IMR-90 (cell line): ENCODE data around the gene BMP8A. TPM values are rescaled to one million over a fixed set of nuclear protein-coding genes. Genes with fewer than 3 reads are reported as not detected.

Experiments used
- ATAC-seq: fragments of 200-7000 bp; cut with Tn5 transposase; 2 replicates; pipeline ENCODE4 v1.9.1; 2020; ENCODE audit warnings: low read depth, mild to moderate bottlenecking, moderate library complexity
- BruUV-seq: library from RNA; stranded (reverse); fragments of 400-500 nt; replicated peaks from 2 replicates; lab custom pipeline; 2021; lab: Mats Ljungman, UMichigan
- CTCF ChIA-PET: fragments of 300-600 bp; formaldehyde crosslinking; extraction: SDS; loops from one replicate; lab custom pipeline; 2021; ENCODE audit warnings: antibody characterized with exemption; lab: Yijun Ruan, JAX
- POLR2A ChIA-PET: fragments of 300-600 bp; sonication (Branson Sonifier 250); formaldehyde crosslinking; loops from one replicate; lab custom pipeline; 2022; ENCODE audit warnings: antibody characterized with exemption; ENCODE audit not compliant: unreplicated experiment; lab: Charles Lee
- DNase-seq: peaks from one replicate; pipeline ENCODE4 v3.0.0; 2013
- H2AFZ ChIP-seq: replicated peaks from 2 replicates; pipeline ENCODE3; 2013; ENCODE audit warnings: low read length, mild to moderate bottlenecking; ENCODE audit not compliant: poor library complexity
- H2AK5ac ChIP-seq: 2 replicates; pipeline ENCODE4 v1.6.1; 2013; ENCODE audit warnings: low read depth, low read length, inconsistent platforms
- H2AK9ac ChIP-seq: replicated peaks from 2 replicates; pipeline ENCODE3; 2013; ENCODE audit warnings: mild to moderate bottlenecking, low read depth, low read length, moderate library complexity; ENCODE audit not compliant: poor library complexity
- H2BK120ac ChIP-seq: 2 replicates; pipeline ENCODE4 v1.6.1; 2013; ENCODE audit warnings: low read depth, low read length, inconsistent platforms
- H2BK15ac ChIP-seq: 3 replicates; pipeline ENCODE4 v1.6.1; 2013; ENCODE audit warnings: low read depth, low read length, inconsistent platforms
- H2BK20ac ChIP-seq: 2 replicates; pipeline ENCODE4 v1.6.1; 2013; ENCODE audit warnings: low read depth, mild to moderate bottlenecking, inconsistent platforms, low read length, moderate library complexity
- H2BK5ac ChIP-seq: 2 replicates; pipeline ENCODE4 v1.6.1; 2013; ENCODE audit warnings: mild to moderate bottlenecking, low read depth, low read length, inconsistent platforms; ENCODE audit not compliant: poor library complexity, severe bottlenecking
- H3K14ac ChIP-seq: replicated peaks from 2 replicates; pipeline ENCODE4 v1.6.1; 2013; ENCODE audit warnings: low read depth, low read length, inconsistent platforms
- H3K18ac ChIP-seq: 2 replicates; pipeline ENCODE4 v1.6.1; 2013; ENCODE audit warnings: low read depth, low read length, control low read depth
- H3K23ac ChIP-seq: 2 replicates; pipeline ENCODE4 v1.6.1; 2013; ENCODE audit warnings: low read depth, low read length, inconsistent platforms
- H3K27ac ChIP-seq: 2 replicates; pipeline ENCODE4 v1.5.1; 2013; ENCODE audit warnings: mild to moderate bottlenecking, control low read depth, low read length; ENCODE audit not compliant: insufficient read depth
- H3K27me3 ChIP-seq: 2 replicates; pipeline ENCODE4 v1.6.1; 2013; ENCODE audit warnings: low read length; ENCODE audit not compliant: control insufficient read depth, insufficient read depth
- H3K36me3 ChIP-seq: 2 replicates; pipeline ENCODE4 v1.6.1; 2013; ENCODE audit warnings: low read length, mixed read lengths; ENCODE audit not compliant: control insufficient read depth, insufficient read depth
- H3K4ac ChIP-seq: 2 replicates; pipeline ENCODE4 v1.6.1; 2013; ENCODE audit warnings: low read depth, low read length, inconsistent platforms
- H3K4me1 ChIP-seq: 2 replicates; pipeline ENCODE4 v1.6.1; 2013; ENCODE audit warnings: low read length, mixed read lengths; ENCODE audit not compliant: control insufficient read depth, insufficient read depth
- H3K4me2 ChIP-seq: 2 replicates; pipeline ENCODE4 v1.6.1; 2013; ENCODE audit warnings: low read depth, mild to moderate bottlenecking, control low read depth, low read length, moderate library complexity
- H3K4me3 ChIP-seq: 2 replicates; pipeline ENCODE4 v1.5.1; 2013; ENCODE audit warnings: low read depth, mild to moderate bottlenecking, control low read depth, low read length, moderate library complexity; ENCODE audit not compliant: insufficient read depth
- H3K56ac ChIP-seq: 2 replicates; pipeline ENCODE4 v1.6.1; 2013; ENCODE audit warnings: low read length, inconsistent platforms; ENCODE audit not compliant: insufficient read depth; ENCODE audit errors: extremely low read depth
- H3K79me1 ChIP-seq, 2 experiments: 2 replicates each; pipeline ENCODE4 v1.6.1; 2013; ENCODE audit warnings: low read length in 2 of 2, inconsistent platforms in 1 of 2, low read depth in 1 of 2
- H3K9ac ChIP-seq: 2 replicates; pipeline ENCODE4 v1.6.1; 2013; ENCODE audit warnings: low read depth, low read length, control low read depth
- H3K9me1 ChIP-seq: 2 replicates; pipeline ENCODE4 v1.6.1; 2013; ENCODE audit warnings: low read length, inconsistent platforms; ENCODE audit not compliant: insufficient read depth
- H3K9me3 ChIP-seq: 2 replicates; pipeline ENCODE4 v1.6.1; 2013; ENCODE audit warnings: low read length; ENCODE audit not compliant: control insufficient read depth, insufficient read depth
- H4K20me1 ChIP-seq: 2 replicates; pipeline ENCODE4 v1.6.1; 2013; ENCODE audit warnings: low read length, inconsistent platforms; ENCODE audit not compliant: insufficient read depth
- H4K5ac ChIP-seq: 2 replicates; pipeline ENCODE4 v1.6.1; 2013; ENCODE audit warnings: mild to moderate bottlenecking, low read depth, low read length, control low read depth
- H4K8ac ChIP-seq, 2 experiments: 2 replicates each; pipeline ENCODE4 v1.6.1; 2013; ENCODE audit warnings: low read depth in 2 of 2, low read length in 2 of 2, control low read depth in 1 of 2, inconsistent platforms in 1 of 2
- H4K91ac ChIP-seq: 2 replicates; pipeline ENCODE4 v1.6.1; 2013; ENCODE audit warnings: low read depth, low read length, inconsistent platforms; ENCODE audit not compliant: insufficient read depth
- CTCF ChIP-seq: conservative IDR thresholded peaks from 2 replicates; pipeline ENCODE4 v1.5.1; 2012; ENCODE audit warnings: mild to moderate bottlenecking, low read depth, low read length, improper control_type of control experiment
- POLR2A ChIP-seq: IDR thresholded peaks from 2 replicates; pipeline ENCODE4 v1.6.1; 2012; ENCODE audit warnings: mild to moderate bottlenecking, low read depth, low read length
- WGBS, 2 experiments: methylation state at CpG; one replicate each; pipeline versions ENCODE4 v1.1.5 to v1.1.7; 2013; ENCODE audit warnings: missing lambda C conversion rate in 2 of 2; ENCODE audit not compliant: insufficient read length in 1 of 2; ENCODE audit errors: extremely low coverage in 2 of 2; 5-methylcytosine and 5-hydroxymethylcytosine counted together
- dilution Hi-C: fragments of 300-500 bp; cut with HindIII; formaldehyde crosslinking; loops from one replicate; pipeline ENCODE4 v1.14.3; 2018; ENCODE audit warnings: low sequenced_read_pairs; ENCODE audit not compliant: unreplicated experiment
- in situ Hi-C: fragments of 300-500 bp; cut with MboI; formaldehyde crosslinking; loops from 3 replicates; pipeline ENCODE4 v1.14.3; 2019; ENCODE audit warnings: low sequenced_read_pairs, inconsistent platforms, mixed read lengths
- intact Hi-C: fragments of 100-400 bp; cut with micrococcal nuclease; formaldehyde crosslinking; loops from 2 replicates; pipeline ENCODE4 v1.10.0; 2022
- polyA plus RNA-seq, 3 experiments: library from polyadenylated mRNA; depleted of rRNA; stranded (reverse); fragments of >200 nt; gene quantifications; 2 replicates each; pipeline ENCODE4 v1.2.3, GENCODE V29; 2012; ENCODE audit warnings: low replicate concordance in 1 of 3
- total RNA-seq: library from RNA; depleted of rRNA; stranded (reverse); fragments of >200 nt; gene quantifications from 2 replicates; pipeline ENCODE4 v1.2.3, GENCODE V29; 2012

The BMP8A gene
- total and polyA plus RNA-seq, 2 of the 4 experiments (the other 2 are of a cell fraction) = not detected

- ATAC-seq (no peak), DNase-seq (no peak)
- Histone ChIP-seq H2AK5ac (no peak overlapping the region), H2AK9ac (no peak overlapping the region), H3K79me1 (peaks cover 44 to 64% of the 10 kb centered on the region in 2 experiments), H3K4me3 (no peak overlapping the region), H3K36me3 (peaks cover 80% of the 10 kb centered on the region), H3K9ac (no peak overlapping the region), H3K9me3 (no peaks in the 10 kb centered on the region), H4K5ac (no peak overlapping the region), H3K27me3 (no peaks in the 10 kb centered on the region), H3K56ac (no peak overlapping the region), H3K4me1 (no peaks in the 10 kb centered on the region), H4K91ac (no peak overlapping the region), H2BK15ac (no peak overlapping the region), H3K14ac (no peak overlapping the region), H3K23ac (no peak overlapping the region), H3K4ac (no peak overlapping the region), H3K18ac (no peak overlapping the region), H2BK20ac (no peak overlapping the region), H4K8ac (no peak overlapping the region), H2AFZ (no peak overlapping the region), H2BK5ac (no peak overlapping the region), H3K4me2 (no peak overlapping the region), H4K20me1 (peaks cover 55% of the 10 kb centered on the region), H3K9me1 (no peaks in the 10 kb centered on the region; the same call in 1 of the 2 replicates), H3K27ac (no peak overlapping the region), H2BK120ac (no peak overlapping the region)
- TF ChIP-seq POLR2A = no peak
- TF ChIP-seq CTCF = no peak
- WGBS, 2 experiments = no CpG with 5 or more reads among the region's 5 CpGs
- ChIA-PET POLR2A (no interaction called here), CTCF (no interaction called here)
- intact Hi-C loops = no loop called here
- dilution Hi-C loops = no loop called here
- BruUV-seq = no TSS peak
- in situ Hi-C loops = no loop called here
Measured at GRCh38 chr1:39566441-39567137, 75.2 kb downstream of the BMP8A start.
